Dermis blood vessel endothelial cell (primary cell): ENCODE results near the gene NEURL2. TPM values are rescaled to one million over a fixed set of nuclear protein-coding genes. Genes with fewer than 3 reads are reported as not detected.
"Not testable (repeated sequence)": the region's sequence is repeated elsewhere in the genome, so short reads cannot be mapped to it uniquely, and the experiment has no call there.

Experiments used
- DNase-seq: peaks from one replicate; pipeline ENCODE4 v3.0.0; 2010
- total RNA-seq: library from RNA; depleted of rRNA; stranded (reverse); fragments of >200 nt; gene quantifications from 2 replicates; pipeline ENCODE4 v1.2.3, GENCODE V29; 2014

NEURL2 gene, protein sequence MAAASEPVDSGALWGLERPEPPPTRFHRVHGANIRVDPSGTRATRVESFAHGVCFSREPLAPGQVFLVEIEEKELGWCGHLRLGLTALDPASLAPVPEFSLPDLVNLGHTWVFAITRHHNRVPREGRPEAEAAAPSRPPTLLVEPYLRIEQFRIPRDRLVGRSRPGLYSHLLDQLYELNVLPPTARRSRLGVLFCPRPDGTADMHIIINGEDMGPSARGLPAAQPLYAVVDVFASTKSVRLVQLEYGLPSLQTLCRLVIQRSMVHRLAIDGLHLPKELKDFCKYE
- total RNA-seq = 3.2 and 4.4 TPM in 2 replicates

DNA sequence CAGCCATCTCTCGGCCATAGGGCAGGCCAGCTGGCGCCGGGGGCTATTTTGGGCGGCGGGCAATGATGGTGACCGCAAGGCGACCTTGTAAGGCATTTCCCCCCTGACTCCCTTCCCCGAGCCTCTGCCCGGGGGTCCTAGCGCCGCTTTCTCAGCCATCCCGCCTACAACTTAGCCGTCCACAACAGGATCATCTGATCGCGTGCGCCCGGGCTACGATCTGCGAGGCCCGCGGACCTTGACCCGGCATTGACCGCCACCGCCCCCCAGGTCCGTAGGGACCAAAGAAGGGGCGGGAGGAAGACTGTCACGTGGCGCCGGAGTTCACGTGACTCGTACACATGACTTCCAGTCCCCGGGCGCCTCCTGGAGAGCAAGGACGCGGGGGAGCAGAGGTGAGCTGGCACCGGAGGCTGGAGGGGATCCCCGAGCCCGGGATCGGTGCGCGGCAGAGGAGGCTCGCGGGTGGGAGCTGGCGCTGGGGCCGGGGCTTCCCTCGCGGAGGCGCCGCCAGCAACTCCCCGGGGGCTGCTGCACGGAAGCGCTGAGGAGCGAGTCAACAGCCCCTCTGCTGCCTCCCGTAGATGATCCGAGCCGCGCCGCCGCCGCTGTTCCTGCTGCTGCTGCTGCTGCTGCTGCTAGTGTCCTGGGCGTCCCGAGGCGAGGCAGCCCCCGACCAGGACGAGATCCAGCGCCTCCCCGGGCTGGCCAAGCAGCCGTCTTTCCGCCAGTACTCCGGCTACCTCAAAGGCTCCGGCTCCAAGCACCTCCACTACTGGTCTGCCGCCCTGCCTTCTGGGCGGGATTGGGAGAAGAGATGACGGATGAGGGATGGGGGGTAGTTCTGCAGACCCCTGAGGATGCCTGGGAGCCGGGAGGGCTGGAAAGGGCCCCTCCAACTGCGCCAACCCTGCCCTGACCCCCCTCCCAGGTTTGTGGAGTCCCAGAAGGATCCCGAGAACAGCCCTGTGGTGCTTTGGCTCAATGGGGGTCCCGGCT is at the start of gene NEURL2, which contains the start of gene CTSA:
Gene NEURL2 (minus strand): TSS at position 224 of the 999 bp plus-strand sequence. CDS start 217 bp downstream, at position 7.
Gene CTSA (plus strand): TSS at position 351 of the 999 bp plus-strand sequence. CDS start 234 bp downstream, at position 585.
- DNase-seq = peak; percentile 94

DNA sequence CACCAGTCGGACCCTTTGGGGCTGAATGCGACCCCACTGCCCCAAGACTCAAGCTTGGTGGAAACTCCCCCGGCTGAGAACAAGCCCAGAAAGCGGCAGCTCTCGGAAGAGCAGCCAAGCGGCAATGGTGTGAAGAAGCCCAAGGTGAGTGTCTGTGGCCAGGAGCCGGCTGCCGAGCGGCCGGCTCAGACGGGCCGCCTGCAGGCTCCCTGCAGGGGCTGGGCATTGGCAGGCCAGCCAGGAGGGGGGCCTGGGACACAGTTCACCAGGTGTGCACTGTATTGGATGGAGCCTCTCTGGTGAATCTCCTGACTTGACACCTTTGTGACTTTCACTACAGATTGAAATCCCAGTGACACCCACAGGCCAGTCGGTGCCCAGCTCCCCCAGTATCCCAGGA is 49.5 kb upstream of the NEURL2 start:
- no peak for DNase-seq

DNA sequence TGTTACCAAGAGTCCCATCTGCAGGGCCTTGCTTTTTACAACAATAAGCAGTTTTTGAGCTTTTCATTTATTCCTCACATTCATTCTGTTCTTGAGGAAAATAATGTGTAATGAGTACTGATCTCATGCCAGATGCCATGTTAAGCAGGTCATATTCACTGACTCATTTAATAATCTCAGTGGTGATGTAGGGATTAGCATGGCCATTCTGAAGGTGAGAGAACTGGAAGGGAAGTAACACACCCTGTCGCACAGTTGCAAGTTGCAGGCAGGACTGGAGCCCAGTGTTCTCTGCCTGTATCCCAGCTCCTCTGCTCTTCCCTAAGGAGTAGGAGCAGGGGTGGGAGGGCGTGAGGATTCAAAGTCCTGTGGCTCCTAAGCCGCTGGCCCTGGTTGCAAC is 49.0 kb upstream of the NEURL2 start:
- no peak for DNase-seq

DNA sequence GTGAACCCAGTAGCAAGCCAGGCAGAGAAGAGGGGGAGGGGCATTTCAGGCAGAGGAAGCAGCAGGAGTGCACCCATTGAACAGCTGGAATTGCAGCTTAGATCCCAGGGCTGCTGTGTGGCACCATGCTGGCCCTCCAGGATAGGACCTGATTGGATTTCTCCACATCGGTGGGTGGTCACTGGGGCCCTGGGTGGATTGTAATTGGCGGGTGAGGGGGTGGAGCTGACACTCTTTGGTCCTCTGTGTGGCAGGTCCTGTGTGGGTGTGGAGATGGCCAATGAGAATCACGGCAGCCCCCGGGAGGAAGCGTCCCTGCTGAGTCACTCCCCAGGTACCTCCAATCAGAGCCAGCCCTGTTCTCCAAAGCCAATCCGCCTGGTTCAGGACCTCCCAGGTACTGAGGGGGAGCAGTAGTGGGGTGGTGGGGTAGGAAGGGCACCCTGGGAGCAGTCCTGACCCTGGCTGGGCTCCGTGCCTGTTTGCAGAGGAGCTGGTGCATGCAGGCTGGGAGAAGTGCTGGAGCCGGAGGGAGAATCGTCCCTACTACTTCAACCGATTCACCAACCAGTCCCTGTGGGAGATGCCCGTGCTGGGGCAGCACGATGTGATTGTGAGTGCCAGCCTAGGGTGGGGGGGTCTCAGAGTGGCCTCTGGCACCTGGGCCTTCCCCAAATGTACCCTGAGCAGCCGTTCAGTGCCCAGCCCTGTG is 47.9 kb upstream of the NEURL2 start:
- no peak for DNase-seq

DNA sequence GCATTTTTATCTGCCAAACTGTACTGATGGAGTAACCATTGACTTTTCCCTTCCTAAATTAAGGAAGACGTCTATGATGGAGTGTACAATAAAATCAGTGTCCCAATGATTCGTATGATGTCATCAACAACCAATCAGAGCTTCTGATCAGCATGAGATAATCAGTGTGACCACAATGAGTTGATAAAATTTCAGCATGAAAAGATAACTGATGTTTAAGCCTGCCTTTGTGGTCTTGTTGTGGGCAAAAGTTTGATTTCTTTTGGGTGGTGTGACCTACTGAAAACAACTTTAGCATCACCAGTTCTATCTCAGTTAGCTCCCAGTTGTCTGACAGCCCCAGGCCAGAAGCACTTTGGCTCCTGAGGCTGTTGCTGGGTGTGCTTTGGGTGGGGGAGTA is 46.8 kb upstream of the NEURL2 start:
- no peak for DNase-seq

DNA sequence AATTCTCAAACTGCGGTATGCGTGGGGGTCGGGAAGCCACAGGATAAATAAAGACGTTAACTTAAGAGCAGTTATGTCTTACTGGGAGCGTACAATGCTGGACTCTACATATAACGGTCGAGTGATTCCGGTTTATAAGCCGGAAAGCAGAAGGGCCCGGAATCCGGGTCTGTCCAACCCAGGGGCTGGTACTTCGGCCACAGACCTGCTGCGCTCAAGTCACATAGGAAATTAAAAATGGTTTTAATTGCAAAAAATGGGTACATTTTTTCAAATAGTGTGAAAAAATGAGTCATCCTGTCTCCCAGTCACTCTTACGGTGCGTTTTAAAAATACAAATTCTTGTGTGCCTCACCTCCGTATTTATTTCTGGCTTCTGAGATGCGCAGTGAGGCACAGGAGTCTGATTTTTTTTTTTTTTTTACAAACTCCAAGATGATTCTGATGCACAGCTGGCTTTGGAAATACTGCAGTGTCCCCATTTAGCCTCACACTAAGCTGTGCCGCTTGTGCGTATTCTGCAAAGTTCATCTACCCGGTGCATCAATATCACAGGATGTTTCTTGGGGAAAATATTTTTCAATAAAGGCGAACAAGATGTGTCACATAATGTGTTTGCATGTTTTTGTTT is 44.5 kb upstream of the NEURL2 start:
- DNase-seq = no peak

DNA sequence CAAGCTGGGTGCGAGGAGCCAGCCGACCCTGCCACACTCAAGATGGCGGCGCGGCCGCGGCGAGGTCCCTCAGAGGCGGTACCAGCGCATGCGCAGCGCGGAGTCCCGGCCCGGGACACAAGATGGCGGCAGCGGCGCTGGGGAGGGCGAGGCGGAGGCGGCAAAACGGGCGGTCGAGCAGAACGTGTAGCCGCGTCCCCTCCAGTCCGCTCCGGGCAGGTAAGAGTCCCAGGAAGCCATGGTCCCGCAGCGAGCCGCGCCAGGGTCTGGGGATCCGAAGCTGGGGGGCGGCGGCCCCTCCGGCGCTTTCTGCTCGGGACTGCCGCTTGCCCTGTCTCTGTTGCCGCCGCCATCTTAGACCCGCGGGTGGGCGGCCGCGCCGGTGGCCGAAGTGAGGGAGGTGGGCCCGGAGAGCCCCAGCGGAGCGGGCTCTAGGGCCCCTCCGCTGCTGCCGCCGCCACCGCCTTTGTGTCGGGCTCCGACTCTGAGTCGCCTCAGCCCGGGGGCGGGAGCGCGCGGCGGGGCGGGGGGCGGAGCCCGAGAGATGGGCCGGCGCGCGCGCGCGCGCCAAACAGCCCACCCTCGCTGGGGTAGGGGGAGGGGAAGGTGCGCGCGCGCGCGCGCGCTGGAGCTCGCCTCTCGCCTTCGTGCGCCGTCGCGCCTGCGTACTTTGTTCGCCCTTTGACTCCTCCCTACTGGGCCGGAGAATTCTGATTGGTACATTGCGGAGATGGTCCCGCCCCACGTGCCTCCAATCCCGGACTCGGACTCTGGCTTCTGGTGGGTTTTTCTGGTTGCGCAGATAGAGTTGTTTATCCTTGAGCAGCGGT is 43.8 kb upstream of the NEURL2 start, which contains the start of gene PCIF1:
Gene PCIF1 (plus strand): TSS at position 98 of the 830 bp plus-strand sequence. CDS start 4,317 bp downstream, outside the sequence.
- peak; percentile 99 for DNase-seq

DNA sequence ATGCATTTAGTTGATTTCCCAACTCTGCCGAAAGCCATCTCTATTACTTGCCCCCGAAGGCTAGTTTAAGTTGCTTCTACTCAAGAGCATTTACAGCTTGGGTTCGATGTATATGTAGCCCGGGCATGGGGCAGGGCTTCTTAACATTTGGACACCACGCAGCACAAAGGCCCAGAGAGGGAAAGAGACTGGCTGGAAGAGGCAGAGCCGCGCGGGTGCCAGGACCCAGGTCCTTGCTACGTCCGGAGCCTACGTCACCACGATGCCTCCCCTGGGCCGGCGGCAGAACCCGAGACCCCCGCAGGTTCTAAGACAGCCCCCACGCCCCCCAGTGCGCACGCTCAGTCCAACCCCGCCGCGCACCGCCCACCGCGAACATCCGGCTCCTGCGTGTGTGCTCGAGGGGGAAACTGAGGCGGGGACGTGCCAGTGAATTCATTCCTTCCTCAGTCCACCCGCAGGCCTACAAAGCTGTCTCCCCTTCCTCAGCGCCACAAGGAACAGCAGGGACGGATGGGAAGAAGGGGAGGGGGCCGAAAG is 43.1 kb upstream of the NEURL2 start:
- DNase-seq = peak; percentile 49

DNA sequence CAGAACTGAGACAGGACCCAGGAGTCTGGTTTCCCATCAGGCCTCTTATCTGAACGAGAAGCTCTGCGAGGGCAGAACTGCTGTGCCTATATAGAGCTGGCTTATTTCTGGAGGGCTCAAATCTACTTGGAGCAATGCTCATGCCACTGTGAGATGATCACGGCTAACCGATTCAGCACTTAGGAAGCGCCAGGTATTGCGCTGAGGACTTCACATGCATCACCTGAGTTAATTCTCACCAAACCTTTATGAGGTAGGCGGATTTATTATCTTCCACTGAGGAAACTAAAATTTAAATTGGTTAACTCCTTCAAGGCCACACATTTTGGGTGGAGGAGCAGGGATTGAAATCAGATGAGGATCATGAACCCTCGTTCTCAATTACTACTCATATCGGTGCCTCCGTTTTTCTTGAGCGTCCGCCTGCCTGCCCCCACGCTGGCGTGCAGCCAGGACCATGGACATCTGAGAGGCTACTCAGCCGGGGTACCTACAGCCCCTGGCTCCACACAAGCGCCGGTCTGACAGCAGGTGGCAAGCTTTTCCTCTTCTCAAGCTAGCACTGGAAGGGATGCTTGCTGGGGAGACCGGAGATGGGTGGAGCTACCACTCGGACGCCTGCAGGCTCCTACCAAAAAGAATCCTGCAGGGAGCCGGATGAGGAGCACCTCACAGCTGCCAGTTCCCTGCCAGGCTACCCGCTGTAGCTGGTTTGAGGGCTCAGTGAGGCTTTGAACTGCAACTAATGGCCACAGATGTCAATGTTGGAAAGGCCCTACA is 42.4 kb upstream of the NEURL2 start:
- DNase-seq = peak; percentile 79

DNA sequence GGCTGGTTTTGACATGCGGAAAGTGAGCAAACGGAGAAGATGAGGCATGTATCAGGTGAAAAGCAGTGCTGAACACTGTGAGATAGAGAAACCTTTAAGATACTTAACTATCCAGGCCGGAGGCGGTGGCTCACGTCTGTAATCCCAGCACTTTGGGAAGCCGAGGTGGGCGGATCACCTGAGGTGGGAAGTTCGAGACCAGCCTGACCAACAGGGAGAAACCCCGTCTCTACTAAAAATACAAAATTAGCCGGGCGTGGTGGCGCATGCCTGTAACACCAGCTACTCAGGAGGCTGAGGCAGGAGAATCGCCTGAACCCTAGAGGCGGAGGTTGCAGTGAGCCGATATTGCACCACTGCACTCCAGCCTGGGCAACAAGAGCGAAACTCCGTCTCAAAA is 40.7 kb upstream of the NEURL2 start:
- not testable (repeated sequence) for DNase-seq

DNA sequence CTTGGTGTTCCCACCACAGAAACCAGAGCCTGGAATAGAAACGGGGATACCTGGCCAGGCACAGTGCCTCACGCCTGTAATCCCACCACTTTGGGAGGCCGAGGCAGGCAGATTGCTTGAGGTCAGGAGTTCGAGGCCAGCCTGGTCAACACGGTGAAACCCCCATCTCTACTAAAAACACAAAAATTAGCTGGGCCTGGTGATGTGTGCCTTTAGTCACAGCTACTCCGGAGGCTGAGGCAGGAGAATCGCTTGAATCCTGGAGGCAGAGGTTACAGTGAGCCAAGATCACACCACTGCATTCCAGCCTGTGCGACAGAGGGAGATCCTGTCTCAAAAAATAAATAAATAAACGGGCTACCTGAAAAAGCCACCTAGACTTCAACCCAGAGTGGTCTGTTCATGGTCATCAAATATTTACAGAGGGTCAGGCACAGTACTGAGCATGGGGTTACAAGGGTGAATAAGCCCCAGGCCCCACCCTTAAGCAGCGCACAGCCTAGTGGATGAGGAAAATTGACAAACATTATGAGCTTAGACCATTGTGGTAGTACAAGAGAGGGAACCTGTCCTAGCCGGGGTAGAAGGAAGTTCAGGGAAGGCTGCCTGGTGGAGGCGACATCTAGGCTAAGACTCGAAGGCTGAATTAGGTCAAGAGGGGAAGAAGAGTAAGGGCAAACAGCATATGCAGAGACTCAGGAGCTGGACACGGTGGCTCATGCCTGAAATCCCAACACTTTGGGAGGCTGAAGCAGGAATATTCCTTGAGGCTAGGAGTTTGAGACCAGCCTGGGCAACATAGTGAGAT is 36.3 kb upstream of the NEURL2 start:
- no peak for DNase-seq

DNA sequence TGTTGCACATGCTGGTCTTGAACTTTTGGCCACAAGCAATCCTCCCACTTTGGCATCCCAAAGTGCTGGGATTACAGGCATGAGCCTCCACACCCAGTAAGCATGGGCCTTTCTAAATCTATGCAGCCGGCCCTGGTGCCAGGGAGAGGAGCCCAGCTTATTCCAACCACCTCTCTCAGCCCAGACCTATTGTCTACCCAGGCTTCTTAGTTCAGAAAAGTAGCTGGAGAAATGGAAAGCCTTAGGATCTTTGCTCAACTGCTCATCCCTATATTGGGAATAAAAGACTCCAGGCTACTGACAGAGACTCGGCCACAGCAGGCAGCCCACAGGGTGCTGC is 35.7 kb upstream of the NEURL2 start:
- no peak for DNase-seq

DNA sequence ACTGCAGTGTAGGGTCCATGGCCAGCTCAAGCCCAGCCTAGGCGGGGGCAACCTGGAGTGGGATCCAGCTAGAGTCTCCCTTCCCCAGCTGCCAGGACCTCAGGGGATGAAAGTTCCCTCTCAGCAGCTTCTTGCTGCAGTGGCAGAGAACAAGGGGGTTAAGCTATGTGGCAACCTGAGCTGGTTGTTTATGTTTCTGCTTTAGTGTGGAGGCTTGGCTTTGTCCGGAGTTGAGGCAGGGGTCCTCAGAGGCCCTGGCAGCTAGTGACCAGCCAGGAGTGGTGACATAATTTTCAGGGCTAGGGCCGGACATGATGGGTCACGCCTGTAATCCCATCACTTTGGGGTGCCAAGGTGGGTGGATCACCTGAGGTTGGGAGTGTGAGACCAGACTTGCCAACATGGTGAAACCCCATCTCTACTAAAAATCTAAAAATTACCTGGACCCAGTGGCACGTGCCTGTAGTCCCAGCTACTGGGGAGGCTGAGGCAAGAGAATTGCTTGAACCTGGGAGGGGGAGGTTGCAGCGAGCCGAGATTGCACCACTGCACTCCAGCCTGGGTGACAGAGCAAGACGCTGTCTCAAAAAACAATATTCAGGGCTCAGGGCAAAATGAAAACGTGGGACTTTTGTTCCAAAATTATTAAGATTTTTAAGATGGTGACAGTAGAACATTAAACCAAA is 35.0 kb upstream of the NEURL2 start:
- no peak for DNase-seq

DNA sequence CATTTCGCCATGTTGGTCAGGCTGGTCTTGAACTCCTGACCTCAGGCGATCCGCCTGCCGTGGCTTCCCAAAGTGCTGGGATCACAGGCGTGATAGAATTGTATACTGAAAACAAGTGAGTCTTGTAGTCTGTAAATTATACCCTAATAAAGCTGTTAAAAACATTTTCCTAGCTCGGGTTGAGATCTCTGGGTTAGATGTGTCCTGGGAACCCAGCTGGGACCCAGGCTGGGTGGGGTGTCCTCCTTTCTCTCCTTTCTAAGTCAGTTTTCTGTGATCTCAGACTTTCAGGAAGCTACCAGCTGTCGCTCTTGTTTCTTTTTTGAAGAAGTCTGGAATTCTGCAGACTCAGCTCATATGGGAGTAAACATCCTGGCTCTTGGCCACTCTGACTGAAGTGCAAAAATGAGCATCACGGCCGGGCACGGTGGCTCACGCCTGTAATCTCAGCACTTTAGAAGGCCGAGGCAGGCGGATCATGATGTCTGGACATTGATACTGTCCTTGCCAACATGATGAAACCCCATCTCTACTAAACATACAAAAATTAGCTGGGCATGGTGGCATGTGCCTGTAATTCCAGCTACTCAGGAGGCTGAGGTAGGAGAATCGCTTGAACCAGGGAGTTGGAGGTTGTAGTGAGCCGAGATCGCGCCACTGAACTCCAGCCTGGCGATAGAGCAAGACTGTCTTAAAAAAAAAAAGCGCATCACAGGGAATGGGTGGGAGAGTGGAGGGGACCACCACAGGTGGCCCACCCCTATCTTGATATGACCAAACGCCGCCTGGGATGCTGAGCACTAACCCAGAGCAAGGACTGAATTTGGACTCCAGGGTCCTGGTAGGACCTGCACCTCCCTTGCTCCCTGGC is 33.6 kb upstream of the NEURL2 start:
- peak; percentile 56 for DNase-seq

DNA sequence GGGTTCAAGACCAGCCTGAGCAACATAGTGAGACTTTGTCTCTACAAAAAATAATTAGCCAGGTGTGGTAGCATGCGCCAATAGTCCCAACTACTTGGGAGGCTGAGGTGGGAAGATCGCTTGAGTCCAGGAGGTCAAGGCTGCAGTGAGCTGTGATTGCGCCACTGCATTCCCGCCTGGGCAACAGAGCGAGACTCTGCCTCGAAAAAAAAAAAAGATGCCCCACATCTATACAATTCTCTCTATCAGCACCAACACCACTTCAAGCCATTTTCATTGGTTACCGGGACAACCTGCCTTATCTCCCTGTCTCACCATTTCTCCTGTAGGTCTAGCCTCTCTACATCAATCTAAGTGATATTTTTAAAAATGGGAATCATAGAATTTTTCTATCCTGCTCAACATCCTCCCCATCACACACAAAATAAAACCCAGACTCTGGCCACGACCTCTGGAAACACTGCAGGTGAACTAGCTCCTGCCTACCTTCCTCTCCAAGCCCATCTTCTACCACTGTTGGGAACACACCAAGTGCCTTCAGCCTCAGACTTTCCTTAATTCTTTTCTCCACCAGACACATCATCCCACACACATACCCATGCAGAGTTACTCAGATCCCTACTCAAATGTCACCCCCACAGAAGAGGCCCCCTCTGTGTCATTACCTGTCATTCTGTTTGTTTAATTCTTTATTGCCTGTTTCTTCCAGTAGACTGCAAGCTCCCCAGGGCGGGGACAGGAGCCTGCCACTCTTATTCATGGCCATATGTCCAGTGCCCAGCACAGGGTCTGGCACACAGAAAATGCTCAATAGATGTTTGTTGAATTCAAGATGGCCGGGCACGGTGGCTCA is 30.6 kb upstream of the NEURL2 start:
- DNase-seq = no peak

DNA sequence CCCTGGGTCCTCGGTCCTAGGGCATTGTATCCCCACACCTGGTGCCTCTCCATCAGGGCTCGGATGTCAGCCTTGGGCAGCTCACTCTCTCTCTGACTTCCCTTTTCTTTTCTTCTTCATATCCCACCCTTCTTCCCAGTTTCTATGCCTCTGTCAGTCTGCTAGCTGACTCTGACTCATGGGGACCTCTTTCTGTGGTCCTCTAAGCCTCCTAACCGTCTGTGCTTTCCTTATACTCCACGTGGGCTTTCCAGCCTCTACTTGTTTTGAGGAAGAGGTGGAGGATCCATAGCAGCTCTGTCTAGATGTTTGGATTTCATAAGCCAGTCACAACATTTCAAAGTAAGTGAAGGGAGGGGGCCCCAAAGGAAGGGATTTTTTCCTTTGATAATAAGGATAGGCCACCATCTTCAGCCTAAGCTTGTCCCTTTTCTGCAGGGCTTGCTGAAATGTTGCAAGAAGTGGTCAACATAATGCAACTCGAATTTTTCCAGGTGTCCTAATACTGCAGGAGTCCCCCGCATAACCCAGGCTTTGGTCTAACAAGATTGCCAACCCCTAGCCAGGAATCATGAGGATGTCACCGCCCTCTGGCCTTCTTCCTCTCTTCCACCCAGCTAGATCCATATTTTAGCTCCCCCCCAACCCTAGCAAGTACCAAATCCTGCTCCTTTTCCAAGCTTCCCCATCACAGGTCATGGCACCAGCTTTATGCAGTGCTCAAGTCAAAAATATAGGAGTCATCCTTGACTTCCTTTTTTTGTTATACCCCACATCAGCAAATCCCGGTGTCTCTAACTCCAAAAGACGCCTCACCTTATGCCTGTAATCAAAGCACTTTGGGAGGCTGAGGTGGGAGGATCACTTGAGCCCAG is 29.7 kb upstream of the NEURL2 start:
- no peak for DNase-seq
